GM04503 (cell line): ENCODE measurements around the gene ADARB2.
"Not testable (repeated sequence)": the region's sequence is repeated elsewhere in the genome, so short reads cannot be mapped to it uniquely, and the experiment has no call there.

Experiments used
- DNase-seq: peaks from one replicate; pipeline ENCODE4 v3.0.0-alpha.2; 2012; ENCODE audit warnings: low read depth

ADARB2 gene

DNA sequence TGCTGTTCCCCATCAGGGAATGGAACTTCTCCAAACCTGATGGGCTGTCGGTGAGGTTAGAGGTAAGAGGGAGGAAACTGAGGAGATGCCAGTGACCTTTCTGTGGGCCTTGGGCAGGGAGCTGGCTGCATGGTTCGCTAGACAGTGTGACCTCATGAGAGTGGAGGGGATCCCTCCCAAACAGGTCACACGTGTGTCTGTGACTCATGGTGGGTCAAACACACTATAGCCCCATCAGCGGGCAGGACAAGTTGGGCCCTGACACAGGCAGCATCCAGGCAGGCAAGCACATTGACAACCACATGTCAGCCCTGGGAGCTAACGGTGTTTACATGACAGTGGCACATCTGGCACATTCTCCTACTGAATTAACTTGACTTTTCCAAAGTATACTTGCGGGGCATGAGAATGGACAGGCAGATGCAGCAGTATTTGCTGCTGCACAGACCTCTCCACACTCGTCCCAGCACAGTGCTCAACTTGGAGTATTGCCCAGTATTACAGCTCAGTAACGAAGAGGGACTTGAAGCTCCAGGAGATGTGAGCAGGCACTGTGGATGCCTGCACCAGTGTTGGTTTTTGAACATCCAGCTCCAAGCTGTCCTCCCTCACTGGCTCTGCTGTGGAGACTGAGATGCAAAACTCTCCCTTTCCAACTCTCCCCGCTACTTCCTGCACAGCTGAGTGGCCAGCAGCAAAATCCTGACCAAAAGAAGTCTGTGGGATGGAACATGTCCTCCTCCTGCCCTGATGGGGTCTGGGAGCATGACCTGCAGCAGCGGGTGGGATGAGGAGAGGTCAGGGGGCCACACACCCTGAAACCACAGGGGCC, 481.5 kb downstream of the ADARB2 start:
- no peak for DNase-seq

DNA sequence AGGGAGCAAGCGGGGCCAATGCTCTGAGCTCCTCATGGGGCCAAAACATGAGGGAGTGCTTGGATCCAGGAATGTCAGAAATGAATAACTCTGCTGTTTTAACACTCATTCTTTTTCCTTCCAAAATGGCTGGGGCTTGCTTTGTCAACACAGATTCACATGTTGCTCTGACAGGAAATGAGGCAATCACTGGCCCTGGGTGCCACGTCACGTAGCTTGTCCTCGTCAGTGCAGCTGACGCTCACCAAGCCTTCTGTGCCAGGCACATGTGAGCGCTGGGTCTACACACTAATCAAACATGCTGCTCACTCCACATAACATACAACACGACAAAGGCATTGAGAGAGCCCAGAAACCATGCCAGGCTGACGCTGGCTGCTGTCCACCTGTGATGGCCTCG, 482.2 kb downstream of the ADARB2 start:
- DNase-seq, result no peak

- no peak for DNase-seq
Measured at GRCh38 chr10:1253523-1254353, 483.6 kb downstream of the ADARB2 start.

- DNase-seq, result no peak
Measured at GRCh38 chr10:1251769-1252168, 485.6 kb downstream of the ADARB2 start.

DNA sequence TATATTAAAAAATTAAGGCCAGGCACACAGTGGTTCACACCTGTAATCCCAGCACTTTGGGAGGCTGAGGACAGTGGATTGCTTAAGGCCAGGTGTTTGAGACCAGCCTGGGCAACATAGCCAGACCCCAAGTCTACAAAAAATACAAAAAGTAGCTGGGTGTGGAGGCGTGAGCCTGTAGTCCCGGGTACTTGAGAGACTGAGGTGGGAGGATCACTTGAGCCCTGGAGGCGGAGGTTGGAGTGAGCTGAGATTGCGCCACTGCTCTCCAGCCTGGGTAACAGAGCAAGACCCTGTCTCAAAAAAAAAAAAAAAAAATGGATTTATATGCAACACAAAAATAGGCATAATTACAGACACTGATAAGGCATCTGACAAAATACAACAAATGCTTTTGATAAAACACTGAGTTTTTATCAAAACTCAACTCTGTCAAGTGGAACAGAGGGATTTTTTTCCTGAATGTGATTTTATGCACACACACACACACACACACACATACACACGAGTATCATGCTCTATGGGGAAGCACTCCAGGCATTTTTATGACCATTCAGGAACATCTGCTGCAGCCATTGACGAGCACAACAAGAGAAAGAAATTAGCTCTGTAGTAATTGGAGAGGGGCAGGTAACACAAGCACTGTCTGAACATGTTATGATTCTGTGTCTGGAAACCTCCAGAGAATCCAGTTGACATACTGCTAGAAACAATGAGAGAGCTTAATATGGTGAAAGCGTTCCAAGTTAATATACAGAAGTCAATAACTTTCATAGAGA, 488.0 kb downstream of the ADARB2 start:
- no peak for DNase-seq

DNA sequence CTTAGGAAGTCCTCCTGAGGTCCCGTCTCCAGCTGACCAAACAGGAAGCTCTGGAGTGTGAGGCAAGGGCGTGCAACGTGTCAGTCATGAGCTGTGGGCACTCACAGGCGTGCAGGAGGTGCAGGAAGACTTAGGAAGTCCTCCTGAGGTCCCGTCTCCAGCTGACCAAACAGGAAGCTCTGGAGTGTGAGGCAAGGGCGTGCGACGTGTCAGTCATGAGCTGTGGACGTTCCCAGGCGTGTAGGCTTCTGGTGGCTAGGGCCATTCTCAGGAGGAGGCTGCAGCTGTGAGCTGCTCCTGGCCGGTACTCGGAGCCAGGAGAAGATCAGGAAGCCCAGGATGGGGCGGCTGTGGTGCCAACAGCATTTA, 489.1 kb downstream of the ADARB2 start:
- DNase-seq, result not testable (repeated sequence)

DNA sequence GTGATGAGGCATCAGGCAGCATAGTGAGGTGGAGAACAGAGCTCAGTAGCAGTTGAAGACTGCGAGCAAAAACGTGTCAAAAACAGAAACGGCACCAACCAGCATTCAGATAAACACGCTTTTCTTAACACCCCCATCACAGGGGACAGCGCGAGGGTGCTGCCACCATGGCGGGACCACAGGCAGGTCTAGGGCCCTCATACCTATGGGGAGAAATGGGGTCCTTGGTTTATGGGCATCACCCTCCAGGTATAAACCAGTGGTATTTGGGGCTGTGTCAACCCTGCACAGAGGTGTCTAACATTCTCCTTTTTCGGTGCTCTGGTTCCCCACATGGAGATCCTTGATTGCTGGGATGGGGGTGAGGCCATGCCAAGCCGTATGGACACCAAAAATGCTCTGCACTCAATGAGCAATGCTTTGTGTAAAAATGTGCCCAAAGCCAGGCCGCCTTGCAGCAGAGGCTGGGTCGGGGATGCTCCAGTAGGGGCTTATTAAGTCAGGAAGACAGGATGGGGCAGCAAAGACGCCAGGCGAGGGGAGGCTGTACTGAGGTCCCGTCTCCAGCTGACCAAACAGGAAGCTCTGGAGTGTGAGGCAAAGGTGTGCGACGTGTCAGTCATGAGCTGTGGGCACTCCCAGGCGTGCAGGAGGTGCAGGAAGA, 489.6 kb downstream of the ADARB2 start:
- DNase-seq, result no peak

GRCh38 chr10:1244493-1244892, 492.8 kb downstream of the ADARB2 start:
- no peak for DNase-seq

DNA sequence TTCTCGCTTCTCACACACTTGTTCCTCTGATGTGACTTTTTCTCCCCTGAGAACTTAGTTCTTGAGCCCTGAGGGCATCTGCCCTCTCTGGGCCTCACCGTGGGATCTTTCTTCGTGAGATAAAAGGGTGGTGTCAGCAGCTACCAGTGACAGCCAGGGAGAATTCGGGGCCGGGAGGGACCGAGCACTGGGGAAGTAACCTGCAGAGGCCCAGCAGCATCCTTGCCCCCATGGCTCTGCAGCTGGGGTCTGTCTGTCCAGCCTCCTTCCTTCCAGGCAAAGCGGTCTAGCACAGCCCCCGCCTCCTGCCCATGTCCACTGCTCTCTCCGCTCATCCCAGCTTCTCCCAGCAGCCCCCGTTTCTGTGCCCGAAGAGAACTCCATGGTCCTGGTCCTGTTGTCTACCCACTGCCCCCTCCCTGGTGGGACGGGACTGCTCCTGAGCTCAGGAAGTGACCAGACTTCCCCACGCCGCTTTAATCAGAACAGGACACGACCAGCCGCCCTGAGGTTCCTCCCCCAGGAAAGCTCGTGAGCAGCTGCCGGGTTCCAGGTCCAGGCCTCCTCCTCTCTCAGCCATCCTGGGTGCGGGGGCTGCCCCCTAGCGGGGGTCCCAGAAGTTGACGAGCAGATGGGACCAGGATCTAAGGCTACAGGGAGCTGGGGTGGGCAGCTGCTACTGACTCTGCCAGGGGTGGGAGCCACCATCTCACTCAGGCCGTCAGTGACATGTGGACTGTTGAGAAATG, 493.7 kb downstream of the ADARB2 start:
- no peak for DNase-seq

DNA sequence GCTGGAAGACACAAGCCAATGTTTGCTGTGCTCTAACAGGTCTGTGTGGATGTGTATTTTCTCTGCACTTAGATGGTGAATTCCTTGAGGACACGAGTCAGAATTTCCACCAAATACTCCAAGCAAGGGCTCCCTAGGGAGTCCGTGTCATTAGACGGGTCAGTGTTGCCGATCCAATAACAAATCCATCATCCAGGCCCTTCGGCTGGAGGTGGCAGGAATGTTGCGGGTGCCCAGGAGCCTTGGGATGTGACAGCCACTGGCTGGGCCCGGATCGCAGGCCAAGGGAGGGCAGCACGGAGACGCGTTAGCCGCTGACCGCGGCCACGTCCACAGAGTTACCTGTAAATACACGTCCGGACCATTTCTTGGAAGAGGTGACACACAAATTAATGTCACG, 494.4 kb downstream of the ADARB2 start:
- no peak for DNase-seq

GRCh38 chr10:1241973-1242935, 495.1 kb downstream of the ADARB2 start:
- no peak for DNase-seq

DNA sequence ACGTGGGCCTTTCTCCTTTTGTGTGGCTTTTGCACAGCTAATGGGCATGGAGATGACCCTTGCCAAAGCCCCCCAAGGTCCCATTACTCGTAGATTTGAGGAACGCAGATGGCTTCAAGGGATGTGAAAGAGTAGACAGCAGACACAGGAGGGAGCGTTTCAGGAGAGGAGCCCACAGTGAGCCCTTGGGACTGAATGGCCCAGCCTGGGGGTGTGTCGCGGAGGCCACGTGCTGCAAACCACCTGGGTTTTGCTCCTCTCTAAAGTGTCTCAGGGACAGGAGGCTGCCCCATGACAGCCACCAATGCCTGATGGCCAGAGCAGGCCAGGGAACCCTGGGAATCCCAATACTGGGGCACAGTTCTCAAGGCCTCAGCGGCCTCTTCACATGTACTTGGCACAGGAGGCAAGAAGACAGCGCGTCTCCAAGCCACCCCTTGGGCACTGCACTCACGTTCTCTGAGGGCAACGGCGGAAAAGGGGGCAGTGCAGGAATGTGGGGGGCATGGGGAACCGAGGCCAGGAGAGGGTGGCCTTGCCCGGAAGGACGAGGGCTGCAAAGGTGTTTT, 495.9 kb downstream of the ADARB2 start:
- no peak for DNase-seq

GRCh38 chr10:1240341-1240775, 497.0 kb downstream of the ADARB2 start:
- DNase-seq, result no peak

DNA sequence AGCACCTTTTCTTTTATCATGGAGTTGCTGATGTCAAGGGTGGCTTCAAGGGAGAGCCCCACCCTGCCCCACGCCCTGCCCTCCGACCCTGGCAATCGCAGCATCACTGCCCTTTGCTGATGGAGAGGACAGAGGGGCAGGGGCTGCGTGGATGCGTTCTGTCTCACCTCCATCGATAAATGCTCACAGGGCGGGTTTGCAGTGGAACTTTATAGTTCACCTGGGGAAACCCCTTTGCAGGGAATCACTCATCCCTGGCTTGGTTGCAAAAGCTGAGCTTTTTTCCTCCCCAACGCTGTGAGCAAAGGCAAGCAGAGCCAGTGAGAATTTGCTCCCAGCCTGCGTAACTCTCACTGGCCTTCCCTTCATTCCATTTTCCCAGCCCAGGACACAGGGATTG, 504.3 kb downstream of the ADARB2 start:
- no peak for DNase-seq

DNA sequence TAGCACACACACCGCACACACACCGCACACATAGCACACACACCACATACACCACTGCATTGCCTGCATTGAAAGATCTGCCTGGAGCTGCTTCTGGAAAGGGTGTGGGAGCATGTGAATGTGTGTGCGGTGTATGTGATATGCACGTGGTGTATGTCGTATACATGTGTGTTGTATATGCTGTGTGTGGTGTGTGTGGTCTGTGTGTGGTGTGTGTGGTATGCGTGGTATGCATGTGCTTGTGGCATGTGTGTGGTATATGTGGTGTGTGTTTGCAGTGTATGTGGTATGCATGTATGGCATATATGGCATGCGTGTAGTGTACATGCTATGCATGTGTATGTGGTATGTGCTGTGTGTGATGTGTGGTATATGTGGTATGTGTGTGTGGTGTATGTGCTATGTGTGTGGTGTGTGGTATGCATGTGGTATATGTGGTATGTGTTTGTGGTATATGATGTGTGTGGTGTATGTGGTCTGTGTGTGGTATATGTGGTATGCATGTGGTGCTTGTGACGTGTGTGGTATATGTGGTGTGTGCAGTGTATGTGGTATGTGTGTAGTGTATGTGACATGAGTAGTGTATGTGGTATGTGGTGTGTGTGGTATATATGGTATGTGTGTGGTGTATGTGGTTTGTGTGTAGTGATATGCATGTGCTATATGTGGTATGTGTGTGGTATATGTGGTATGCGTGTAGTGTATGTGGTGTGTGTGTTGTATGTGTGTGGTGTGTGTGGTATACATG, 505.0 kb downstream of the ADARB2 start:
- no peak for DNase-seq

DNA sequence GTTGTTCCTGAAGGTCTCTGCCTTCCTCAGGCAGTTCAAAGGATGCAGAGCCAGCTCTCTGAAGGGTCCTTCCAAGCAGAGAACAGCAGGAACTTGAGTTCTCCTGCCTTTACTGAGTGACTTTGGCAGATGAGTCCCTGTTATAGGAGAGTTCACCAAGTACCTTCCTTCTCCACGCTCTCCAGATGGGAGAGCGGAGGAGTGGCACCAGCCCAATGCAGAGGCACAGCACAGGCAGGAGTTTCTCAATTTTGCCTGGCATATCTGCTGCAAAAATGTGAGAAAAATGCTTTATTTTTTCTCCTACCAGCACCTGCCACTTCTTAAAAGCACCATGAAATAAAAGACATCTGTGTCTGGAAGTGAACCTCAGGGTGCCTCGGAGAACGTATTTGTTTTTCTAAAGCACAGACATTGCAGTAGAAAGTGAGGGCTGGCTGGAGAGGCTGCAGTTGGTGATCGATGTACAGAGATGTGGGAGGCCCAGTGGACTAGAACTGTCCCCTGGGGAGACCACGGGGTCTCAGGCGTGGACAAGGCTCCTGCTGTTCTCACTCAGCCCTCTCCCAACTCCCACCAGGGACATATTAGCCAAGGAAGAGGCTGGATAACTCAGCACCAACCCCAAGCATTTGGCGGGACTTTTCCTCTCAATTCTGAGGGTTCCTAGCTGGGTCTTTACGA, 506.6 kb downstream of the ADARB2 start:
- DNase-seq, result no peak

DNA sequence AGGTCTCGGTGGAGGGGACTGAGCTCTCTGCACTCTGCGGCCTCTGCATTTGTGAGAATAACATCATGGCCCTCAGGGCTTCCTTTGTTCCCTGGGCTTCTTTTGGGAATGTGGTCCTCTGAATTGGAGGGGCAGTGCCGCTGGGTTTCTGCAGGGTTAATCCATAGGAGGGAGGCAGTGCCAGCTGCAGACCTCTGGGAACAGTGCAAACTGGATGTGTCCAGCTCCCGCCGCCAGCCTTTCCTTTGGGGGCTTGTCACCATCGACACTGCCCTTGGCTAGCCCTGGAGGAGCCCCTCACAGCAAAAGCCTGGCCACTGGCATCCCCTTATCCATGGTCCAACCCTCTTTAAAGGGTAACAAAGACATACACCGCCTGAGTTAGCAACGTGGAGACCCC, 507.2 kb downstream of the ADARB2 start:
- no peak for DNase-seq

GRCh38 chr10:1229574-1229973, 507.8 kb downstream of the ADARB2 start:
- DNase-seq, result no peak
